GM19240 (cell line): ENCODE data around the gene BACH1.

Experiments
- DNase-seq: peaks from one replicate; pipeline ENCODE4 v3.0.0; 2011; ENCODE audit warnings: low spot score; ENCODE audit not compliant: insufficient read length

The BACH1 gene

DNA sequence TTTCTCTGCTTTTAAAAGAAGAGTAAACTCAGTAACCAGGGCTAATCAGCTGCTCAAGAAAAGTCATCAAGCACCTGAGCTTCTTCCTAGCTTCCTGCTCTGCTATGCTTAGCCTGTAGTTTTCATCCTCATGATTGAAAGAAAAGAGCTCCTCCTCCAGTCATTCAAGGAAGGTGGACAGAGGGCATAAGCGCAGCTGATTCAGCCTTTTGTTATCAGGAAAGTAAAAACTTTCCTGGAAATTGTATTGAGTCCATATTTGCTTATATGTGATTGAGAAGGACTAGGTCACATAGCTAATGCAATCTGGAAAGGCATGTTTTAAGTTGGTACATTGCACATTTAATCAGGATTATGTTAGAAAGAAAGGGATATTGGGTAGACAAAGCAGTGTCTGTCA, 8.5 kb upstream of the BACH1 start:
- no peak for DNase-seq

- peak; percentile 35 for DNase-seq
Observed at GRCh38 chr21:29293495-29293894, 5.2 kb upstream of the BACH1 start.

DNA sequence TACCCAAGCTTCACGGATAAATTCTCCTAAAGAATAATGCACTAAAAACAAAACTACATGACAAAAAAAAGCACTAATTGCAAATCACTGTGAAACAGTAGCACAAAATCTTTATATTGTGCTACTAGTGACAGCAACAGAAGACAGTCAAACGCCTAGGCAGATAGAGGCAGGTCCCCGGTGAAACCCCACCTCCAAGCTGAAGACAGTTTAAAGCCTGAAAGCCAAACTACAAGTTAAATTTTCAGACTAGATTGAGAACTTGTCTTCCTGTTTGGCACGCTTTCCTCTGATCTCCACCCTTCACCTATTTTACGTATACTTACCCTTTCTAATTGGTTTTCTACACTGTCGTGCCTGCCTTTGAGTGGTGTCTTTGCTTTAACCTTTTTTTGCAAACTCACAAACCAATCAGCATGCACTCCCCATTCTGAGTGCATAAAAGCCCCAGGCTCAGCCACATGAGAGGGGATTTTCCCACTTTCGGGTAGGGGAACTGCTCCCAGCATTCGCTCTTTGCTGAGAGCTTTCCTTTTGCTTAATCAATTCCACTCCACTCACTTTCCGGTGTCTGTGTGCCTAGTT, 3.6 kb upstream of the BACH1 start:
- DNase-seq: no peak

GRCh38 chr21:29296446-29296845, 2.3 kb upstream of the BACH1 start:
- DNase-seq: no peak

- DNase-seq: no peak
Observed at GRCh38 chr21:29297483-29298347, 1.0 kb upstream of the BACH1 start.

GRCh38 chr21:29299046-29299915, 559 bp downstream of the BACH1 start:
- no peak for DNase-seq

DNA sequence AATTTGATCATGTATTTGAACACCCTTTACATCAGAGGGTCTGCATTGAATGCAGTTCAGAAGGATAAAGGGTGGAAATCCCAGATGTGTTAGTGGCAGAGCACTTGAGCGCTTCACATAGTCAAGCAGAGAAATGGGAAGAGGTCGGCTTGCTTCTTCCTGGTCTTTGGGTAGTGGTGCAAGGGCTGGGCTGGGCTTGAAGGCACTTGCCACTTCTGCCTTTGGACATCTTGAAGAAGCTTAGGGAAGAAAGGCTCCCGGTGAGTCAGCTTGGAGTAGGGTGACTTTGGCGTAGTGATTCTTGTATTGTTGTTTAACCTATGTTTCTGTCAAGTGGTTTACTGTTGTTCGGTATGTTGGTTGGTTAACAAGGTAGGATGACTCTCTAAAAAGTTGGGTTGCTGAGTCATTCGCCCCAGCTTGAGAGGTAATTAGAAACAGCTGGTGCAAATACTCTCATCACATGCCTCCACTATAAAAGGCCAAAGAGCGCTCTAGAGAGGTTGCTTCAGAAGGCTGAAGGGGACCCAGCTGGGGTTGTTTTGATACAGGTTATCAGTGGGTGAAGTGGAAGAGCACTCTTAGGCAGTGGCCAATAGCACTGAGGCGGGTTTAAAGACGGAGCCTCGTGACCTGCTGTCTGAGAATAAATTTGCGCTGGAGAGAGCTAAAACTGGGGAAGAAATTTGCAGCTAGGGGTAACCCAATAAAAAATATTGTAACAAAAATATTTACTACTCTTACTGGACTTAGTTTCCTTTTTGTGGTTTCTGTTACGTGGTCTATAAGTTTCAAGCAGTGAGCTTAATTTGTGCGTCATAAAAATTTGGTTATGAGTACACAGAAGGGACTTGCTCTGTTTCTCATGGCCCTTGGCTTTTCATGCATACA, 1.4 kb downstream of the BACH1 start:
- DNase-seq: peak; percentile 50

DNA sequence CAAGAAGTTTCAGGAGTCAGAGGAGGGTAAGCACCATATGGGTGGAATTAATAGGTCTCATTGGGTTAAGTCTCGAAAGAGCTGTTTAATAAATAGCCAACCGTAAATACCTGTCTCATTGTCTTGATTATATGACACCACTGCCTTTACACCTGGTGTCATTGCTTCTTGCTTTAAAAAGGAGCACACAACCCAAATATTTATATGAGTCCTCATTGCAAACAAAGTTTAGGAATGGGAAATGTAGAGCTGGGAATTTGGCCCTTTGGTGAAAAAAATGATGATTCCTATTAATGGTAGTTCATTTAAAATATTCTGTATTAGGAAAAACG, 2.1 kb downstream of the BACH1 start:
- DNase-seq: no peak

DNA sequence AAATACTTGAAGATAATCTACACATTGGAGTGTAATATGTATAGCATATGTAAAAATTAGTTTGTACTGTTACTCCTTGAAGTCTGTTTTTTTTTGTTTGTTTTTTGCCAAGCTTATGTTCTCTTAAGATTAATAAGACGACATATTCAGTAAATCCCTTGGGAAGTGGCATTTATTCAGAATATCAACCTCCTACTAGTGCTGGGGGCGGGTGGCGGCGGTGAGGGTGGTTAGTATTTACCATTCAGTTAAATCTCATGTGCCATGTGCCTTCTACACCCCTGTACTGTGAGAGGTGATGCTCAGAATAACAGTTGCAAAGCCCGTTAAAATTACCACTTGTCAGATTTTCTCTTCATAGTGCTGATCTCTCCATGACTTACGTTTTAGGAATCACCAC, 3.0 kb downstream of the BACH1 start:
- no peak for DNase-seq

DNA sequence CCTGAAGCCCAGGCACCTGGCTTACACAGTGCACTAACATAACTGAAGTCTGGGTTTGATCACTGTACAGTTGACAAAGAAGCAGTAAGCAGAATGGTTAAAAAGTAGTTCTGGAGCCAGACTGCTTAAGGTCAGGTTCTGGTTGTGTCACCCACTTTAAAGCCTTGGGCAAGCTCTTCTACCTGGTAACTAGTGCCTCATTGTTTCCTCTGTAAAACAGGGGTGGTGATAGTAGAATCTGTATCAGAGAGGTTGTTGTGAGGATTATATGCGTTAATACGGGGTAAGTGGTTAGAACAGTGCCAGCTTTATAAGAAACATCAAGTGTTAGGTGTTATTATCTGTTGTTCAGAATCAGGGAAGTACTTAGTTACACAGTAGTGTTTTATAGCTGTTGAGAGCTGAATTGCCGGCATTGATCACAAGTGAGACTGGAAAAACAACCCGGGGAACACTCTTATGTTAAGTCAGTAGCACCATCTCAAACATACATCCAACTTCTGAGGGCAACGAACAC, 3.7 kb downstream of the BACH1 start:
- DNase-seq: no peak

GRCh38 chr21:29303288-29303687, 4.6 kb downstream of the BACH1 start:
- DNase-seq: no peak

DNA sequence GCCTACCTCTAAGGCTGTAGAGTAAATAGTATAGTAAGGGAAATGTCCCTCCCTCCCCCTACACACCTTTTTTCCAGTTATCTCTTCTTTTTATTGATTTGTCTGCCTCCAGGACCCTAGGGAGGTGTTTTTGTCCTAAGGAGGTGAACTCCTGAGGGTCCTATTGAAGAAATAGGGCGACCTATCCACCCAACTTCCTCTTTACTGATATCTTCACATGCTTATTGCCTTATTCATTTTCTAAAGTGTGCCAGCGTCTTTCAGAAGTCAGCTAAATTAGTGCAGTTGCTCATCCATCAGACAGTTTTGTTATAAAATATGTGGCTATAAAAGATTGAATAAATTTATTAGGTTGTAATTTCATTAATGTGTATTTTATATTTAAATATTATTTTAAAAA, 5.9 kb downstream of the BACH1 start:
- no peak for DNase-seq

GRCh38 chr21:29305068-29305467, 6.3 kb downstream of the BACH1 start:
- no peak for DNase-seq

DNA sequence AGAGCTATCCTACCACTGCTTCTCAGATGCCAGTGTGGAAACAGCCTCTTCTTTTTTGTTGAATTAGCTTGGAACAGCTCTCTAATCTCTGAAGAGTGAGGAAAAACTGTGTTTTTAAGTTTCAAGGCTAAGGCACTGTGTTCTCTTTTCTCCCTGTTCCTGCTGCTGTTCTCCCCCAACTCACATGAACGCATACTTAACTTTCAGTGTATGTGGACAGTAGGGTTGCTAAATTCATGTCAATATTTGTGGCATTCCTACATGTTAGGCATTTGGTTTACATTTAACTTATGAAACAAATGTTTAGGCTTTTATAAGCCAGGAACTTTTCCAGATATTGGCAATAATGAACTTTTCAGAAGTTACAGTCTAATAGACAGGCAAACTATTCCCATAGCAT, 6.8 kb downstream of the BACH1 start:
- no peak for DNase-seq

DNA sequence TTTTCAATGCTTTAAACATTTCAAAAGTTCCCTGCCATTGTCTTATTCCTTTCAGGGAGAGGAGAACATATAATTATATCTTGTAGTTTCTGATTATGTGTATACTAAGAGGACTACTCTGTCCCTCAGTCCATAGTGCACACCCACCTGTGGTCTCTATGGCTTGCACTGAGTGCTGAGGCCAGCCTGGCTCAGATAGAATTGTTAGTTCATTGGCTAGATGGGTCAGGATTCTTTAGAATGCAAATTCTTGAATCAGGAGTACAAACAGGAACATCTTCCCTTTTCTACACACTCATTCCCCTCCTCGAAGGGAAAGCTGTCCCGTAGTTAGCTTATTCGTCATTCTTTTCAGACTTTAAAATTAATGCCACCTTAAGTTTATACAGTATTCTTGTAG, 8.2 kb downstream of the BACH1 start:
- DNase-seq: no peak

GRCh38 chr21:29307718-29308455, 9.2 kb downstream of the BACH1 start:
- no peak for DNase-seq

GRCh38 chr21:29308456-29308783, 9.7 kb downstream of the BACH1 start:
- DNase-seq: no peak

GRCh38 chr21:29309703-29310102, 11.0 kb downstream of the BACH1 start:
- no peak for DNase-seq

- DNase-seq: no peak
Observed at GRCh38 chr21:29311802-29312201, 13.1 kb downstream of the BACH1 start.

DNA sequence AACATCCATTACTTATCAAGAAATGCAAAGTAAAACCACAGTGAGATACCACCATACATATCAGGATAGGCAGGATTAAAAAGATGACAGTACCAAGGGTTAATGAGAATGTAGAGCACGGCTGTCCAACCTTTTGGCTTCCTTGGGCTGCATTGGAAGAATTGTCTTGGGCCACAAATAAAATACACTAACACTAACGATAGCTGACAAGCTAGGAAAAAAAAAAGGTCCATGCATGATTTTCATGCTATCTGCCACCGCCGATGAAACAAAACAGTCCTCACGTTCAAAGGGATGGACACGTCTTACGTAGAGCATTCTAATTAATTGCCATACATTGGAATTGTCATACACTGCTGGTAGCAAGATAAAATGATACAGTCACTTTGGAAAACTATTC, 14.3 kb downstream of the BACH1 start:
- no peak for DNase-seq
